HG02852 (cell line): ENCODE measurements around the gene VSX1.

Source experiments
- ATAC-seq: cut with Tn5 transposase; IDR thresholded peaks from one replicate; pipeline ENCODE4 v1.9.1; 2021; ENCODE audit warnings: mild to moderate bottlenecking, moderate library complexity; ENCODE audit not compliant: unreplicated experiment

The VSX1 gene

GRCh38 chr20:25042531-25043498, 39.1 kb downstream of the VSX1 start:
- peak; percentile 89 for ATAC-seq

- ATAC-seq = no peak
These were observed 40.0 kb downstream of the VSX1 start for GRCh38 chr20:25041813-25042530.

GRCh38 chr20:25040438-25040831, 41.5 kb downstream of the VSX1 start:
- ATAC-seq = no peak

DNA sequence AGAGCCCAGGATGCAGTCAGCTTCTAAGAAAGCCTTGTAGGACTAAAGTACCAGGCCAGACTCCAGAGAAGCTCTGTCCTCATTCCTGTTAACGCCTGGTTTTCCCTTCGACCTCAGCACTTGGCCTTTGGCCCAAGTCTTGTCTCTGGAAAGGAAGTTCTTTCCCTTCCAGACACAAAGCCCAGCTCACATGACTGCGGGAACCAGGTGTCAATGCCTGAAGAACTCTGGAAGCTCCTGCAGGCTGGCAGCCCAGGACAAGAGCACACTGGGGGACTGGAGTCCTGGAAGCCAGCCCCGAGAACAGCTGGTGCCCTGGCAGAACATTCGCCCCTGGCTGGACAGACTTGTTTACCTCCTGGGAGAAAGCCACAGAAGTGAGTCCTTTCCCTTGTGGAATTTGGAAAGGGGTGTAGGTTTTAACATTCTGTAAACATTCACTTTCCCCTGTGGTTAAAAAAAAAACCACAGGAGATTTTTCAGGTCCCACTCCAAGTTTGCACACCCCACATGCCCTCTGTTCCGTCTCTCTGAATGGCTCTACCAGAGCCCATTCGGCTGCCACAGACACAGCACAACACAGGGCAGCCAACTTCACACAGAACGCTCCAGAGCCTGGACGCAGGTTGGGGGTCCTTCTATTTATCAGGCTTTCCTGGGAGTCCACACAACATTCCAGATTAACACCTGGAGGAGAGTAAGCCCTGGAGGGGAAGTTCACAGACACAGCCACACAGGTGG, 42.1 kb downstream of the VSX1 start:
- ATAC-seq = no peak

GRCh38 chr20:25038591-25039015, 43.3 kb downstream of the VSX1 start:
- no peak for ATAC-seq

GRCh38 chr20:25038103-25038410, 43.9 kb downstream of the VSX1 start:
- ATAC-seq = no peak

DNA sequence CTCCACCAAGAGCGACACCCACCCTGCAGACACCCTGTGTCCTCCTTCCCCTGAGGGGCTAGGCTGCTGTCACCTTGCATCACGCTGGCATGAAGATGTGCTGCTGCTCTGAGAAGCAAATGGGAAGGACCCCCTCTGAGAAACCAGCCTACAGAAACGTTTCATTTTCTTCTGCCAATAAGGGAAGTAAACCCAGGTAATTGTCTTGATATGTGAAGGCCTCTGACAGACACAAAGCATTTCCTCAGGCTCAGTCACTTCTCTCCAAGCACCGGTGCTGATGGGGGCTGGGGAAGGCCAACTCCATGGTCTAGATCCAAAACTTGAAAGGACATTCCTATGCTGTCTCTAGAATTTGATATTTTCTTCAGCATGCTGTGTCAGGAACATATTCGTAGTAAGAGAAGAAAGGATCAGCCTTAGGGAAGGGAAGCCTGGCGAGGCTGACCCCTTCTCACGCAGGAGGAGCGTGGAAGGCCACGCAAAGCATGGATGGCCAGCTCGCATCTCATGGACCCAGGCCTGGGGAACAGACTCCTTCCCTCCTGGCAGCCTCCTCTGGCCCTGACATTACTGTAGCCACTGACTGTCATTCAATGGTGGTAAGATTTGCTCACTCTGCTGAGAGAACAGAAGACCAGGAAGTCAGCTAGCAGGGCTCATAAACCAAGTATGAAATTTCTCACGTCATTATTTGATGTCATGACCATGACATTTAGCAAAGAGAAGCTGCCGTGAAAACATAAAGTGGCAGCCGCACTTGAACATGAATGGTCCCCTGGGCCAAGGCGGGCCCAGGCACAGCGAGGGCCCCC, 44.4 kb downstream of the VSX1 start:
- no peak for ATAC-seq

DNA sequence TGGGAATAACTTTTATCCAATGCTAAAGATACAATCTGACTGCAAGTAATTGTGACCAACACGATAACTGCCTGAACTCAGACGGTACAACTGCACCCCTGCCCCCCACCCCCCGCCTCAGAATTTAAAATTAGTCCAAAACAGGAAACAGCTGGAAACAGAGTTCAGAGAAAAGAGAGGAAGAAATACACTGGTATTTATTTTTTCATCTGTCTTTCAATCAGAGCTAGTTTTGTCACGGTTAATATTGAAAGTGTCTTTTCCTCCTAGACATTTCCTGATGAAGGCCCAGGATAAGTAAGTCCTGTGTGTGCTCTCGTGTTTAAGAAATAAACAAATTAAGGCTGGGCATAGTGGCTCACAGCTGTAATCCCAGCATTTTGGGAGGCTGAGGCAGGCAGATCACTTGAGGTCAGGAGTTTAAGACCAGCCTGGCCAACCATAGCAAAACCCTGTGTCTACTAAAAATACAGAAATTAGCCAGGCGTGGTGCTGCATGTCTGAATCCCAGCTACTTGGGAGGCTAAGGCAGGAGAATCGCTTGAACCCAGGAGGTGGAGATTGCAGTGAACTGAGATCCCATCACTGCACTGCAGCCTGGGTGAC, 45.5 kb downstream of the VSX1 start:
- peak; percentile 19 for ATAC-seq

- ATAC-seq = peak; percentile 46
These were observed 46.0 kb downstream of the VSX1 start for GRCh38 chr20:25035921-25036320.

- ATAC-seq = no peak
These were observed 48.0 kb downstream of the VSX1 start for GRCh38 chr20:25033924-25034300.

DNA sequence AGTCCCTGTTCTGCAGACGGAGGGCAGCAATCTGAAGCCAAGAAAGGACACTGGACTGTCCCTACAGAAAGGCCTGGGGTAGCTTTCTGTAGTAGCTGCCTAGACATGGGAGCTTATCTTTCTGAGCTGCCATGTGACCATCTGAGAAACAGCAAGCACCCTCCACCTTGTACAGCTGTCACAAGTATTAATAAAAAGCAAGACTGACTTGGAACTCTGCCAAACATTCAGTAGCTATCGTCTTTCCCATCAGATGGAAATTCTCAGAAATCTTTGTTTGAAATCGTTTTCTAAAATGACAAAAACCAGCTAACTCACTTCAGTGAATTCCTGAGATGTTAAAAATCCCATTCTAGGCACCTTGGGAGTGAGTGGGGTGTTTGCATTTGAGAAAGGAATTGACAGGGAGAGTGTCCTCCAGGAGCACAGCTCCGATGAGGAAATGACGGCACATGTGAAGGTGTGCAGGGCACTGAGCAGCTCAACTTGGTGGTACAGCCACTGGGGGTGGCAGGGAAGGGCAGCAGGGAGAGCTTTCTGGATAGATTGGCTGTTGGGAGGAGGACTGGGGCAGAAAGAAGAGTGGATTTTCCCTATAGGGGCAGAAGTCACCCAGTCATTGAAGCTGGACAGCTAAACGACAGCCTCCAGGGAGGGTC, 48.5 kb downstream of the VSX1 start:
- ATAC-seq = no peak

DNA sequence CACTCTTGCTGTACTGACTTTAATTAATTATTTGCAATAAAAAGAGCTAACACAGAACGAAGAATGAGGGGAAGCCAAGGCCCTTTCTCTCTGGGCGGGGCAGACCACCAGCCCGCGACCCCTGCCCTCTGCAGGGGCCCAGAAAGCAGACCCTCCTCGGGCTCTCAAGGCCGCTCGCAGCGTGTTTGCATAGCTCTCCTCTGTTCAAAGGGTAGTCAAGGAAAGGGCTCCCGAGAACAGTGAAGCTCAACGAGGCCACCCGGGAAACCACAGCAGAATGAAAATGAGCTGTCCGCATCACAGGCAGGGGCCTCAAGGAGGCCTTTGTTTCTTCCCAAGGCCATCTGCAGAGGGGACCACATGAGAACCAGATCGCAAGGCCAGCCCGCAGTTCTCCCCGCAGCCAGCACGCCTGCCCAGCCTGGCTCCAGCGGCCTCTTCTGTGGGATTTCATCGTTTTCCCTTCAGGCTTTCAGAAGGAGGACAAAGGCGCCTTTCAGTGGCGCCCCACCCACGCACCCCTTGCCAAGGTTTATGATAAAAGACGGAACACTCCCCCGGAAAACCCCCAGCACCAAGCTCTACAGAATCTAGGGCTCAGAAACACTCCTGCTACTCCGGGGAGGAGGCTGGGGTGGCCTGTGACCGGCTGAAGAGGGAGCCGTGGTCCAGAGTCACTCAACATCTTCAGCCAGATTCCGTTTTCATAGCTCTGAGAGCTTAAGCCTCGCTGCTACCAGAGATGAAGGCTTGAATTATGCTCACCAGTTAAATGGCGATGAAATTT, 49.3 kb downstream of the VSX1 start:
- no peak for ATAC-seq

GRCh38 chr20:25032065-25032477, 49.9 kb downstream of the VSX1 start:
- no peak for ATAC-seq

GRCh38 chr20:25031241-25031640, 50.7 kb downstream of the VSX1 start:
- ATAC-seq = no peak

DNA sequence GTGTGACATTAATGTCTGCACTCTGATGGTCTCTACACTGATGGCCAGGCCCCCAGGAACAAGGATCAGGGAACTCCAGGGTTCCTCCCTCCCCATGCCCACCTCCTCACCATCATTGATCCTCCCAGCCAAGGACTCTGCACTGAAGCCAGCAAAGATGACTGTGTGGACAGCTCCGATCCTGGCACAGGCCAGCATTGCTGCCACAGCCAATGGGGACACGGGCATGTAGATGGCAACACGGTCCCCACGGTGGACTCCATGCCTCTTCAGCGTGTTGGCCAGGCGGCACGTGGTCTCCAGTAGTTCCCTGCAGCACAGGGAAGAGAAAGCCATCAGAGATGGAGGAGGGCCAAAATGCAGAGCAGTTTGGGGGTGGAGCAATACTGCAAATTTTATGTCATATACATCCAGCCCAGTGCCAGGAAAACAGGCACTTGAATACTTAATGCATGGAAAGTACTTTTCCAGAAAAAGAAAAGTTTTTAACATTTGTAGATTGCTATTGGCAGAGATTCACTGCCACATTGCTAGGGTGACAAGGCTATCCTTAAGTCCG, 51.2 kb downstream of the VSX1 start:
- ATAC-seq = no peak

DNA sequence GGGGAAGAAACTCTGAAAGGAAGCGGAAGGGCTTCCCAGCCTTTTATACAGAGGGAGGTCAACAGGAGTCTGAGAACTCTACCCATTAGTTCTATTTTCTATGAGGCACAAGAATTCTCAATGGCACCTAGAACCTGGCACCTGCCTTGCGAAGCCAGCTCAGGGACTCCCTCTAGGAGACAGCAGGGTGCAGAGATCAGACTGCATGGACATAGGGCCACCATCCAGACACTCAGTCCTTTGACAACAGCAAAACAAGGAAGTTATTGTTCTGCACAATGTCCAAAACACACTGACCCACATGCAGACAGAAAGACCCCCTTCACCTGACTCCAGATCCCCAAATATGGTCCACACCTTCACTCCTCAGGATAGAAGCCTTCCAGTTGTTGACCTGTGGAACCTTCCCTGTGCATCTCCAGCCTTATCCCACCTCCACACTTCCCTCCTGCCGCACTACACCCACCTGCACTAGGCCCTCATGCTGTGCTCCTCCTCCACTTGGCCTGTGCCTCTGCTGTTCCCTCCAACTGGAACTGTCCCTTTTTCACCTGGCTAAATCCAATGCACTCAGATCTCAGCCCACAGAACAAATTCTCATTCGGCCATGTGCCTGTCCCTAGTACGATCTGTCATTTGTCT, 51.8 kb downstream of the VSX1 start:
- no peak for ATAC-seq

DNA sequence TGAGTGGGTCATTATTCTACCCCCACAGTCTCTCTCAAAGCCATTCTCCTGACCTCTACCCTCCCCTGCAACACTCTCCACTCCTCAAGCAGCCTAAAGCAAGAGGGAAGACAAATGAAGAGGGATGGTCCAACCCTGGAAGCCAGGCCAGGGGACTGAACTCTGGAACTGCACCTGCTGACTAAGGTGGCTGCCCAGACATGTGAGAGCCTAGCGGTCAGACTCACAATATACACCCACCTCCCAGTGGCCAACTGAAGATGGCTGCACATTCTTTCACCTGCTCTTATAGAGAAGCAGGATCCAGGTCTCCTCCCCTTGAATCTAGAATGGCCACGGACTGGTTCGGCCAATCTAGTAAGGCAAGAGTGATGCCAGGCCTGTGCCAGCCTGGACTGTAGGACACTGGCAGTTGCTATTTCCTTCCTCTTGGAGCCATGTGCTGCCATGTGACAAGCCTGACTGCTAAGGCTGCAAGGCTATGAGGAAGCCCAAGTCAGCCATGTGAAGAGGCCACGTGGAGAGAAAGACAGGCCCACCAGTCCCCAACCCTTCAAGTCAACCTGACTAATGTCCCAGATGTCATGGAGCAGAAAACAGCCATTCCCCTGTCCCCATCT, 55.8 kb downstream of the VSX1 start:
- no peak for ATAC-seq
